ENCODE measurements around the gene ARID4A. TPM values are rescaled to one million over a fixed set of nuclear protein-coding genes. Genes with fewer than 3 reads are reported as not detected.

ARID4A gene
- total and polyA plus RNA-seq, 2 experiments from 2014 or later, result 15.9 to 17.2 TPM

DNA sequence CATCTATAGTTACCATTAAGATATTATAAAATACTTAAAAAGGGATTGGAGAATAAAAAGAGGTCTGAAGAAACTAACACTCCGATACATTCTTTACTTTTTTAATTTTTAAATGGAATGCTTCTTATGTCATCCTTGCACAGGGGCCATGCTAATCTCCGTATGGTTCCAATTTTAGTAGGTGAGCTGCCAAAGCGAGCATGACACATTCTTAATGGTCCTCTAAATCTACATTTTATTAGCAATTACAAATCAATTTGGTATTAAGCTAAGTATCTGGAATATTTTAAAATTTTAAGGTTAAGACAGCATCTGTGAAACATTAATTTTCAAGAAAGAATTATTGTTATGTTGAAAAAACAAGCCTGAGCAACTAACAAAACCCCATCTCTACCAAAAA lies 6.2 kb upstream of the ARID4A start:
- Histone ChIP-seq H3K4me1 (ENCODE audit: insufficient read depth) (peaks cover 4% of the 10 kb centered on the region), H4K20me1 (ENCODE audit: insufficient read depth, poor library complexity, severe bottlenecking) (peaks cover 70% of the 10 kb centered on the region)

DNA sequence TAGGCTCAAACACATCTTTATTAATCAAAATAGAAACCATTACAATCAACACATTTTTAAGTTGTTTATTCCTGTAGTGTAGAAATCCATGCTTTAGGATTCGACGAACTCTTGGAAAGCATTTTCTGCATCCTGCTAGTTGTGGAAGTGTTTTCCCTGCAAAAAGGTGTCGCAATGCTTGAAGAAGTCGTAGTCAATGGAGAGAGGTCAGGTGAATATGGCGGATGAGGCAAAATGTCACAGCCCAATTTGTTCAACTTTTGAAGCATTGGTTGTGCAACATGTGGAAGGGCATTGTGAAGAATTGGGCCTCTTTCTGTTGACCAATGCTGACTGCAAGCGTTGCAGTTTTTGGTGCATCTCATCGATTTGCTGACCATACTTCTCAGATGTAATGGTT lies 4.2 kb upstream of the ARID4A start:
- peaks cover 84% of the 10 kb centered on the region for H3K79me2 ChIP-seq
- no peaks in the 10 kb centered on the region for H3K36me3 ChIP-seq (replicated peaks; ENCODE audit: insufficient read depth, low read depth)
- H3K9me2 ChIP-seq (replicated peaks; ENCODE audit: insufficient read depth), result no peaks in the 10 kb centered on the region
- peaks cover 4% of the 10 kb centered on the region for H3K4me1 ChIP-seq (ENCODE audit: insufficient read depth)
- no peak overlapping the region for H3K4me3 ChIP-seq
- peaks cover 66% of the 10 kb centered on the region for H4K20me1 ChIP-seq (ENCODE audit: insufficient read depth, poor library complexity, severe bottlenecking)
- H3K4me2 ChIP-seq, result no peak overlapping the region
- no peaks in the 10 kb centered on the region for H3K9me3 ChIP-seq (ENCODE audit: low read depth)
- no peak overlapping the region for H2AFZ ChIP-seq
- H3K27me3 ChIP-seq, result no peaks in the 10 kb centered on the region
- TF ChIP-seq EZH2phosphoT487 (IDR thresholded peaks at IDR 0.05; ENCODE audit: low read depth, severe bottlenecking, unreplicated experiment) (no peak), CTCF (IDR thresholded peaks at IDR 0.05; ENCODE audit: poor library complexity) (no peak), EZH2 (IDR thresholded peaks at IDR 0.05; ENCODE audit: borderline replicate concordance) (no peak)
- H3K27ac ChIP-seq, result no peak overlapping the region
- no peak for DNase-seq (ENCODE audit: low spot score)
- 98% methylated on average over 7 of the region's 7 CpGs for WGBS (ENCODE audit: low lambda C conversion rate, missing lambda C conversion rate)

More for the DNA sequence above, 6.2 kb upstream of the ARID4A start:
- no peaks in the 10 kb centered on the region for H3K27me3 ChIP-seq
- no peak overlapping the region for H3K4me2 ChIP-seq
- H3K36me3 ChIP-seq (replicated peaks; ENCODE audit: insufficient read depth, low read depth), result no peaks in the 10 kb centered on the region
- no peak overlapping the region for H3K27ac ChIP-seq
- H3K4me3 ChIP-seq, result no peak overlapping the region
- no peaks in the 10 kb centered on the region for H3K9me3 ChIP-seq (ENCODE audit: low read depth)
- 85% methylated on average over 3 of the region's 3 CpGs for WGBS (ENCODE audit: low lambda C conversion rate, missing lambda C conversion rate)
- H3K9me2 ChIP-seq (replicated peaks; ENCODE audit: insufficient read depth), result no peaks in the 10 kb centered on the region
- DNase-seq (ENCODE audit: low spot score), result no peak
- TF ChIP-seq CTCF (IDR thresholded peaks at IDR 0.05; ENCODE audit: poor library complexity) (no peak), EZH2 (IDR thresholded peaks at IDR 0.05; ENCODE audit: borderline replicate concordance) (no peak), EZH2phosphoT487 (IDR thresholded peaks at IDR 0.05; ENCODE audit: low read depth, severe bottlenecking, unreplicated experiment) (no peak)
- H3K79me2 ChIP-seq, result peaks cover 99% of the 10 kb centered on the region
- no peak overlapping the region for H2AFZ ChIP-seq

GRCh38 chr14:58296726-58297125 lies 1.6 kb upstream of the ARID4A start:
- Histone ChIP-seq H3K27me3 (no peaks in the 10 kb centered on the region), H4K20me1 (ENCODE audit: insufficient read depth, poor library complexity, severe bottlenecking) (peaks cover 53% of the 10 kb centered on the region), H3K4me2 (peak overlapping the region; percentile 89), H3K4me3 (peak overlapping the region; percentile 32), H3K36me3 (replicated peaks; ENCODE audit: insufficient read depth, low read depth) (no peaks in the 10 kb centered on the region), H3K9me2 (replicated peaks; ENCODE audit: insufficient read depth) (no peaks in the 10 kb centered on the region), H3K27ac (peak overlapping the region; percentile 95), H3K9me3 (ENCODE audit: low read depth) (no peaks in the 10 kb centered on the region), H3K4me1 (ENCODE audit: insufficient read depth) (peaks cover 10% of the 10 kb centered on the region), H2AFZ (no peak overlapping the region), H3K79me2 (peaks cover 84% of the 10 kb centered on the region)
- WGBS (ENCODE audit: low lambda C conversion rate, missing lambda C conversion rate), result 10% methylated on average over 3 of the region's 3 CpGs
- DNase-seq (ENCODE audit: low spot score), result no peak
- TF ChIP-seq CTCF (IDR thresholded peaks at IDR 0.05; ENCODE audit: poor library complexity) (no peak), EZH2phosphoT487 (IDR thresholded peaks at IDR 0.05; ENCODE audit: low read depth, severe bottlenecking, unreplicated experiment) (no peak), EZH2 (IDR thresholded peaks at IDR 0.05; ENCODE audit: borderline replicate concordance) (no peak)

GRCh38 chr14:58297412-58297761 lies 968 bp upstream of the ARID4A start:
- Histone ChIP-seq H4K20me1 (ENCODE audit: insufficient read depth, poor library complexity, severe bottlenecking) (peaks cover 50% of the 10 kb centered on the region), H3K9me3 (ENCODE audit: low read depth) (no peaks in the 10 kb centered on the region), H3K27me3 (no peaks in the 10 kb centered on the region), H3K36me3 (replicated peaks; ENCODE audit: insufficient read depth, low read depth) (no peaks in the 10 kb centered on the region), H3K4me1 (ENCODE audit: insufficient read depth) (peaks cover 7% of the 10 kb centered on the region), H2AFZ (no peak overlapping the region), H3K4me3 (peak overlapping the region; percentile 32), H3K27ac (peak overlapping the region; percentile 95), H3K79me2 (peaks cover 82% of the 10 kb centered on the region), H3K9me2 (replicated peaks; ENCODE audit: insufficient read depth) (no peaks in the 10 kb centered on the region), H3K4me2 (peak overlapping the region; percentile 89)
- peak; percentile 59 for DNase-seq (ENCODE audit: low spot score)
- WGBS (ENCODE audit: low lambda C conversion rate, missing lambda C conversion rate), result 1% methylated on average over 8 of the region's 10 CpGs
- no peak for TF ChIP-seq EZH2phosphoT487 (IDR thresholded peaks at IDR 0.05; ENCODE audit: low read depth, severe bottlenecking, unreplicated experiment)

Measured in hepatocyte (in vitro differentiated cells).